ENCODE data around the gene EHD2. TPM values are rescaled to one million over a fixed set of nuclear protein-coding genes. Genes with fewer than 3 reads are reported as not detected.

The EHD2 gene
- total and polyA plus RNA-seq, 2 donors (not counting 1 experiment from before 2014, with no cell fraction given): 97.0 to 192 TPM

DNA sequence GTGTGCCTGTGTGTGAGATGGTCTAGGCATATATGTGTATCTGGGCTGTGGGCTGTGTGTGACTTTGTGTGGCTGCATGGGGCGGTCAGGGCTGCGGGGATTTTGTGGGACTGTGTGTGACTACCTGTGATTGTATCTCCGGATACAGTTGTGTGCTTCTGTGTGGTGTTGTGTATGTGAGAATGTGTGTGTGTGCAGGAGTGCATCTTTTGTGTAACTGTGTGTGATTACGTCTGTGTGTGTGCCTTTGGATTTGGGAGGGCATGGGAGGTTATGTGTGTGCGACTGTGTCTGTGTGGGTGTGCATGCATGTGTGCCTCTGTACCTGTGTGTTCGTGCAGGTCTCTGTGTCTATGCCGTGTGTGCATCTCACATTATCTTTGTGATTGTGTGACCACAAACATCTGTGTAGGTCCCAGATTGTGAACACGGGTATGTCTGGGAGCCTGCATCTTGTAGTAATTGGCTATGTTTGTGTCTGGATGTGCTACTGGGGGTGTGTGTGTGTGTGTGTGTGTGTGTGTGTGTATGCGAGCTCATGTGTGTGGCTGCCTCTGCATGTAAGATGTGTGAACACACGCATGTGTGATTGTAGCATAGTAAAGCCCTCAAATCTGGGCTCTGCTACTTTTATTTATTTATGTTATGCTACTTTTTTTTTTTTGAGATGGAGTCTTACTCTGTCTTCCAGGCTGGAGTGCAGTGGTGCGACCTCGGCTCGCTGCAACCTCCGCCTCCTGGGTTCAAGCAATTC, 7.6 kb downstream of the EHD2 start:
- Histone ChIP-seq H3K9ac (ENCODE audit: insufficient read depth, low read length) (no peak overlapping the region), H3K27ac (ENCODE audit: insufficient read depth, low read length) (peak overlapping the region; percentile 85), H3K9me3 (ENCODE audit: control insufficient read depth, insufficient read depth, low read depth, low read length) (no peaks in the 10 kb centered on the region), H4K20me1 (ENCODE audit: control insufficient read depth, extremely low read depth, insufficient read depth, low read length) (no peaks in the 10 kb centered on the region), H3K79me2 (ENCODE audit: control insufficient read depth, insufficient read depth, low read length) (peaks cover 55% of the 10 kb centered on the region), H3K36me3 (ENCODE audit: control insufficient read depth, insufficient read depth, low read length) (peaks cover 35% of the 10 kb centered on the region), H3K4me2 (ENCODE audit: extremely low read depth, insufficient read depth, low read length) (peak overlapping the region; percentile 97), H3K4me3 (replicated peaks in 1 of 4; ENCODE audit: control extremely low read depth in 1 of 4, insufficient read depth in 1 of 4, low read depth in 3 of 4, low read length in 4 of 4) (peak overlapping the region; percentile 21 to 46 (median 42)), H2AFZ (ENCODE audit: low read length) (no peak overlapping the region), H3K4me1 (ENCODE audit: control insufficient read depth, extremely low read depth, insufficient read depth, low read length) (peaks cover 50% of the 10 kb centered on the region), H3K27me3 (ENCODE audit: control insufficient read depth, insufficient read depth, low read length) (no peaks in the 10 kb centered on the region)
- TF ChIP-seq, protein P1, sequence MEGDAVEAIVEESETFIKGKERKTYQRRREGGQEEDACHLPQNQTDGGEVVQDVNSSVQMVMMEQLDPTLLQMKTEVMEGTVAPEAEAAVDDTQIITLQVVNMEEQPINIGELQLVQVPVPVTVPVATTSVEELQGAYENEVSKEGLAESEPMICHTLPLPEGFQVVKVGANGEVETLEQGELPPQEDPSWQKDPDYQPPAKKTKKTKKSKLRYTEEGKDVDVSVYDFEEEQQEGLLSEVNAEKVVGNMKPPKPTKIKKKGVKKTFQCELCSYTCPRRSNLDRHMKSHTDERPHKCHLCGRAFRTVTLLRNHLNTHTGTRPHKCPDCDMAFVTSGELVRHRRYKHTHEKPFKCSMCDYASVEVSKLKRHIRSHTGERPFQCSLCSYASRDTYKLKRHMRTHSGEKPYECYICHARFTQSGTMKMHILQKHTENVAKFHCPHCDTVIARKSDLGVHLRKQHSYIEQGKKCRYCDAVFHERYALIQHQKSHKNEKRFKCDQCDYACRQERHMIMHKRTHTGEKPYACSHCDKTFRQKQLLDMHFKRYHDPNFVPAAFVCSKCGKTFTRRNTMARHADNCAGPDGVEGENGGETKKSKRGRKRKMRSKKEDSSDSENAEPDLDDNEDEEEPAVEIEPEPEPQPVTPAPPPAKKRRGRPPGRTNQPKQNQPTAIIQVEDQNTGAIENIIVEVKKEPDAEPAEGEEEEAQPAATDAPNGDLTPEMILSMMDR (conservative IDR thresholded peaks at IDR 0.05 in 1 of 2, IDR thresholded peaks at IDR 0.05 in 1 of 2; ENCODE audit: low read depth in 1 of 2, low read length in 2 of 2): no peak
- no peak for TF ChIP-seq EZH2 (IDR thresholded peaks at IDR 0.05; ENCODE audit: low read length, missing control alignments)
- peak in 1 of 2 donors; percentile 55 for DNase-seq (ENCODE audit: low read depth in 2 of 2)

DNA sequence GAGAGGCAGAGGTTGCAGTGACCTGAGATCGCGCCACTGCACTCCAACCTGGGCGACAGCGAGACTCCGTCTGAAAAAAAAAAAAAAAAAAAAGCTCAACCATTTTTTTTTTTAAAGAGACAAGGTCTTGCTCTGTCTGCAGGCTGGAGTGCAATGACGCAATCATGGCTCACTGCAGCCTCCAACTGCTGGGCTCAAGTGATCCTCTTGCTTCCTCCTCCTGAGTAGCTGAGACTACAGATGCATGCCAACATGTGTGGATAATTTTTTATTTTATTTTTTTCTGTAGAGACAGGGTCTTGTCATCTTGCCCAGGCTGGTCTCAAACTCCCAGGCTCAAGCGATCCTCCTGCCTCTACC, 10.3 kb downstream of the EHD2 start:
- Histone ChIP-seq H3K79me2 (ENCODE audit: control insufficient read depth, insufficient read depth, low read length) (peaks cover 52% of the 10 kb centered on the region), H2AFZ (ENCODE audit: low read length) (no peak overlapping the region), H3K9me3 (ENCODE audit: control insufficient read depth, insufficient read depth, low read depth, low read length) (no peaks in the 10 kb centered on the region), H3K27ac (ENCODE audit: insufficient read depth, low read length) (peak overlapping the region; percentile 96), H3K9ac (ENCODE audit: insufficient read depth, low read length) (no peak overlapping the region), H4K20me1 (ENCODE audit: control insufficient read depth, extremely low read depth, insufficient read depth, low read length) (no peaks in the 10 kb centered on the region), H3K36me3 (ENCODE audit: control insufficient read depth, insufficient read depth, low read length) (peaks cover 35% of the 10 kb centered on the region), H3K4me1 (ENCODE audit: control insufficient read depth, extremely low read depth, insufficient read depth, low read length) (peaks cover 51% of the 10 kb centered on the region), H3K4me3 (replicated peaks in 1 of 4; ENCODE audit: control extremely low read depth in 1 of 4, insufficient read depth in 1 of 4, low read depth in 3 of 4, low read length in 4 of 4) (peak overlapping the region in 1 of 4 experiments; percentile 29), H3K4me2 (ENCODE audit: extremely low read depth, insufficient read depth, low read length) (peak overlapping the region; percentile 75), H3K27me3 (ENCODE audit: control insufficient read depth, insufficient read depth, low read length) (no peaks in the 10 kb centered on the region)
- TF ChIP-seq, protein P1 (conservative IDR thresholded peaks at IDR 0.05 in 1 of 2, IDR thresholded peaks at IDR 0.05 in 1 of 2; ENCODE audit: low read depth in 1 of 2, low read length in 2 of 2): no peak
- no peak for TF ChIP-seq EZH2 (IDR thresholded peaks at IDR 0.05; ENCODE audit: low read length, missing control alignments)
- DNase-seq (ENCODE audit: low read depth in 2 of 2): peak; percentile 93

DNA sequence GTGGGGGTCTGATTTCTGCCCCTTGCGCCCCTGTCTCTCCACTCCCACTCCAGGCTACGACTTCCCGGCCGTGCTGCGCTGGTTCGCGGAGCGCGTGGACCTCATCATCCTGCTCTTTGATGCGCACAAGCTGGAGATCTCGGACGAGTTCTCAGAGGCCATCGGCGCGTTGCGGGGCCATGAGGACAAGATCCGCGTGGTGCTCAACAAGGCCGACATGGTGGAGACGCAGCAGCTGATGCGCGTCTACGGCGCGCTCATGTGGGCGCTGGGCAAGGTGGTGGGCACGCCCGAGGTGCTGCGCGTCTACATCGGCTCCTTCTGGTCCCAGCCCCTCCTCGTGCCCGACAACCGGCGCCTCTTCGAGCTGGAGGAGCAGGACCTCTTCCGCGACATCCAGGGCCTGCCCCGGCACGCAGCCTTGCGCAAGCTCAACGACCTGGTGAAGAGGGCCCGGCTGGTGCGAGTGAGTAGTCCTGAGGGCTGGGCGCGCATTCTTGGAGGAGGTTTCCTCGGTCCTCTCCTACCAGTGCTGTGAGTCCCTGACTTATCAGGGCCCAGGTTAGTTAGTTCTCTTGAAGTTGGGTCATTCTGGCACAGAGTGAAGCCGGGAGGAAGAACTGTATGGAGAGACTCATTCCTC, 12.7 kb downstream of the EHD2 start:
- Histone ChIP-seq H2AFZ (ENCODE audit: low read length) (no peak overlapping the region), H3K79me2 (ENCODE audit: control insufficient read depth, insufficient read depth, low read length) (peaks cover 63% of the 10 kb centered on the region), H3K9ac (ENCODE audit: insufficient read depth, low read length) (no peak overlapping the region), H3K4me3 (replicated peaks in 1 of 4; ENCODE audit: control extremely low read depth in 1 of 4, insufficient read depth in 1 of 4, low read depth in 3 of 4, low read length in 4 of 4) (no peak overlapping the region), H3K4me1 (ENCODE audit: control insufficient read depth, extremely low read depth, insufficient read depth, low read length) (peaks cover 49% of the 10 kb centered on the region), H3K27me3 (ENCODE audit: control insufficient read depth, insufficient read depth, low read length) (no peaks in the 10 kb centered on the region), H3K9me3 (ENCODE audit: control insufficient read depth, insufficient read depth, low read depth, low read length) (no peaks in the 10 kb centered on the region), H3K36me3 (ENCODE audit: control insufficient read depth, insufficient read depth, low read length) (peaks cover 41% of the 10 kb centered on the region), H3K4me2 (ENCODE audit: extremely low read depth, insufficient read depth, low read length) (no peak overlapping the region), H4K20me1 (ENCODE audit: control insufficient read depth, extremely low read depth, insufficient read depth, low read length) (no peaks in the 10 kb centered on the region), H3K27ac (ENCODE audit: insufficient read depth, low read length) (peak overlapping the region; percentile 50)
- TF ChIP-seq, protein P1 (conservative IDR thresholded peaks at IDR 0.05 in 1 of 2, IDR thresholded peaks at IDR 0.05 in 1 of 2; ENCODE audit: low read depth in 1 of 2, low read length in 2 of 2): no peak
- no peak for TF ChIP-seq EZH2 (IDR thresholded peaks at IDR 0.05; ENCODE audit: low read length, missing control alignments)
- no peak for DNase-seq (ENCODE audit: low read depth in 2 of 2)
